ENCODE data around the gene TTC22.

DNA sequence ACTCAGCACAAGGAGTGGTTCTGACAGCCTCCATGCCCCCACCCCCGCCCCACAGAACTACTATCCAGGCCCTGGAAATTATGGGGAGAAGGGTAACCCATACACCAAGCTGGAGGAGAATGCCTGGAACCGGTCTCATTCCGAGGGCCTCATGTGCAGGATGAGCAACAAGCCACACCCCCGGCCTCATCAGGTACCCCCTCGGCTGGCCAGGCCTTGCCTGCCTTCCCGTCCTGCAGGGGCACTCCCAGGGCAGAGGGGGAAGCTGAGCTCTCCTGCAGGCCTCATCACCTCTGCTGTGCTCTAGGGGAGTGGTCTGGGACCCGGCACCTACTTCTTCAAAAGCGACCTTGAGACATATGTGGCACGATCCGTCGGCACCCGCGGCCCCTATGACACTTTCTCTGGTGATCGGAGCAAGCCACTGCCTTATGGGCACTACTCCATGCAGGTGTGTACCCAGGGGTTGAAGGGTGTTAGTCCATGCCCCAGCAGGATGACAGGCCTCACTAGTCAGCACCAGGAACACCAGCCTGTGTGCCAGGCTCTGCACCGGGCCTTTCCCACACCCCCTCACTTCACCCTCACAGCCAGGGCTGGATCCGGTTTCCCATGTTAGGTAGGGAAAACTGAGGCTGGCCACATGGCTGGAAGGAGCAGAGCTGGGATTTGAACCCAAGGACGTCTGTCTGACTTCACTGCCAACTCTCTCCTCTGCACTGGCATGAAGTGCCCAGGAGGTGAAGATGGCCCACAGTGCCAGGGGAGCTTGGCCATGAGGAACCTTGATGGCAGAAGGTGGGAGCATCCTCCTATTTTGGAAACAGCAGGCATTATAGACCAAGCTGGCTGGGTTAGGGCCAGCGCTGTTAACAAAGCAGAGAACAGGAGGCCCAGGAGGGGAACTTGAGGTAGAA, 10.9 kb upstream of the TTC22 start:
- TF ChIP-seq, protein P1, sequence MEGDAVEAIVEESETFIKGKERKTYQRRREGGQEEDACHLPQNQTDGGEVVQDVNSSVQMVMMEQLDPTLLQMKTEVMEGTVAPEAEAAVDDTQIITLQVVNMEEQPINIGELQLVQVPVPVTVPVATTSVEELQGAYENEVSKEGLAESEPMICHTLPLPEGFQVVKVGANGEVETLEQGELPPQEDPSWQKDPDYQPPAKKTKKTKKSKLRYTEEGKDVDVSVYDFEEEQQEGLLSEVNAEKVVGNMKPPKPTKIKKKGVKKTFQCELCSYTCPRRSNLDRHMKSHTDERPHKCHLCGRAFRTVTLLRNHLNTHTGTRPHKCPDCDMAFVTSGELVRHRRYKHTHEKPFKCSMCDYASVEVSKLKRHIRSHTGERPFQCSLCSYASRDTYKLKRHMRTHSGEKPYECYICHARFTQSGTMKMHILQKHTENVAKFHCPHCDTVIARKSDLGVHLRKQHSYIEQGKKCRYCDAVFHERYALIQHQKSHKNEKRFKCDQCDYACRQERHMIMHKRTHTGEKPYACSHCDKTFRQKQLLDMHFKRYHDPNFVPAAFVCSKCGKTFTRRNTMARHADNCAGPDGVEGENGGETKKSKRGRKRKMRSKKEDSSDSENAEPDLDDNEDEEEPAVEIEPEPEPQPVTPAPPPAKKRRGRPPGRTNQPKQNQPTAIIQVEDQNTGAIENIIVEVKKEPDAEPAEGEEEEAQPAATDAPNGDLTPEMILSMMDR (IDR thresholded peaks at IDR 0.05) = no peak
- TF ChIP-seq POLR2AphosphoS5 (IDR thresholded peaks at IDR 0.05) = no peak
- no peak for TF ChIP-seq POLR2A (IDR thresholded peaks at IDR 0.05; ENCODE audit: low read depth)
- TF ChIP-seq EP300 (IDR thresholded peaks at IDR 0.05) = no peak

All from esophagus muscularis mucosa (tissue), 4 donors.